OCI-LY1 (cell line): ENCODE results near the gene HDAC9.

Experiments
- EZH2 ChIP-seq: fragments of 200-600 bp; sonication (generic), shearing (Covaris generic); IDR thresholded peaks from 2 replicates; pipeline ENCODE4 v1.8.0; 2017; ENCODE audit warnings: borderline replicate concordance, mixed run types, mild to moderate bottlenecking, antibody characterized with exemption, low read length, moderate library complexity, mixed read lengths
- TF ChIP-seq, protein P1 (sequence below): fragments of 200-600 bp; sonication (generic), shearing (Covaris generic); IDR thresholded peaks from 2 replicates; pipeline ENCODE4 v1.5.1; 2017; ENCODE audit warnings: mild to moderate bottlenecking, antibody characterized with exemption, low read length, moderate library complexity, mixed read lengths

- TF ChIP-seq, protein P1, sequence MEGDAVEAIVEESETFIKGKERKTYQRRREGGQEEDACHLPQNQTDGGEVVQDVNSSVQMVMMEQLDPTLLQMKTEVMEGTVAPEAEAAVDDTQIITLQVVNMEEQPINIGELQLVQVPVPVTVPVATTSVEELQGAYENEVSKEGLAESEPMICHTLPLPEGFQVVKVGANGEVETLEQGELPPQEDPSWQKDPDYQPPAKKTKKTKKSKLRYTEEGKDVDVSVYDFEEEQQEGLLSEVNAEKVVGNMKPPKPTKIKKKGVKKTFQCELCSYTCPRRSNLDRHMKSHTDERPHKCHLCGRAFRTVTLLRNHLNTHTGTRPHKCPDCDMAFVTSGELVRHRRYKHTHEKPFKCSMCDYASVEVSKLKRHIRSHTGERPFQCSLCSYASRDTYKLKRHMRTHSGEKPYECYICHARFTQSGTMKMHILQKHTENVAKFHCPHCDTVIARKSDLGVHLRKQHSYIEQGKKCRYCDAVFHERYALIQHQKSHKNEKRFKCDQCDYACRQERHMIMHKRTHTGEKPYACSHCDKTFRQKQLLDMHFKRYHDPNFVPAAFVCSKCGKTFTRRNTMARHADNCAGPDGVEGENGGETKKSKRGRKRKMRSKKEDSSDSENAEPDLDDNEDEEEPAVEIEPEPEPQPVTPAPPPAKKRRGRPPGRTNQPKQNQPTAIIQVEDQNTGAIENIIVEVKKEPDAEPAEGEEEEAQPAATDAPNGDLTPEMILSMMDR: no peak
- TF ChIP-seq EZH2: no peak
These were observed 23.0 kb downstream of the HDAC9 start for GRCh38 chr7:18518555-18518954.
